ENCODE results near the gene GNPAT.

GRCh38 chr1:231233735-231234417 is 7.1 kb upstream of the GNPAT start:
- no peak for TF ChIP-seq POLR2A (IDR thresholded peaks at IDR 0.05; ENCODE audit: low read depth, low read length)
- TF ChIP-seq POLR2AphosphoS5 (IDR thresholded peaks at IDR 0.05; ENCODE audit: low read depth, low read length), result no peak
- TF ChIP-seq PAX5 (IDR thresholded peaks at IDR 0.05; ENCODE audit: insufficient read depth, low read length, severe bottlenecking), result no peak

Data from GM12891 (cell line).